Mucosa of descending colon (tissue), 3 donors: ENCODE measurements around the gene ABLIM1. TPM values are rescaled to one million over a fixed set of nuclear protein-coding genes. Genes with fewer than 3 reads are reported as not detected.

Experiments used
- ATAC-seq: fragments of 200-7000 bp; cut with Tn5 transposase; one replicate; pipeline ENCODE4 v1.9.1; 2020; ENCODE audit warnings: mild to moderate bottlenecking, moderate library complexity
- DNase-seq, 3 donors: peaks; one replicate each; pipeline ENCODE4 v3.0.0-alpha.2; 2020
- H3K36me3 ChIP-seq: fragments of 200-600 bp; one replicate; pipeline ENCODE4 v1.8.0; 2021; ENCODE audit warnings: low read depth, mild to moderate bottlenecking
- H3K4me1 ChIP-seq: fragments of 200-600 bp; one replicate; pipeline ENCODE4 v1.8.0; 2021; ENCODE audit warnings: low read depth, mild to moderate bottlenecking
- H3K4me3 ChIP-seq: fragments of 200-600 bp; one replicate; pipeline ENCODE4 v1.8.0; 2021; ENCODE audit warnings: mild to moderate bottlenecking
- H3K9me3 ChIP-seq: fragments of 200-600 bp; one replicate; pipeline ENCODE4 v1.8.0; 2021; ENCODE audit warnings: mild to moderate bottlenecking
- CTCF ChIP-seq: fragments of 200-600 bp; IDR thresholded peaks from one replicate; pipeline ENCODE4 v1.8.0; 2022; ENCODE audit warnings: antibody characterized with exemption, mild to moderate bottlenecking
- intact Hi-C, 2 donors: fragments of 100-400 bp; cut with DNase I in 1 of 2; cut with micrococcal nuclease in 1 of 2; formaldehyde crosslinking; loops; one replicate each; pipeline versions ENCODE4 v1.11.0 to v1.11.1; 2022; cut with DNase I, micrococcal nuclease
- total RNA-seq, 3 donors: library from RNA; stranded (reverse); fragmentation: NEBNext Ultra II Directional in 2 of 3; extraction: Animal tissue kit (Norgen Biotek cat#: 25700) in 2 of 3; gene quantifications; one replicate each; pipeline versions ENCODE4 v1.2.1 to v1.2.4, GENCODE V29; 2021 to 2023
- donor health status: DM: no; HTN: no; CAD: no; lungs with moderate emphysema.
- donor health status: DM: no; HTN: no; CAD: no.
- donor health status: DM: no; HTN: yes; CAD: no.

Gene ABLIM1
- total RNA-seq, 3 donors from 2014 or later = 67.1 to 122 (median 103) TPM

- Histone ChIP-seq H3K4me3 (no peak overlapping the region), H3K4me1 (no peaks in the 10 kb centered on the region), H3K9me3 (no peaks in the 10 kb centered on the region), H3K36me3 (no peaks in the 10 kb centered on the region)
- ATAC-seq (no peak), DNase-seq (no peak)
- intact Hi-C loops = no loop called here
- TF ChIP-seq CTCF = no peak
Observed at GRCh38 chr10:114387784-114388183, 270.3 kb downstream of the ABLIM1 start.

- H3K36me3 ChIP-seq = no peaks in the 10 kb centered on the region
- no peak overlapping the region for H3K4me3 ChIP-seq
- H3K4me1 ChIP-seq = no peaks in the 10 kb centered on the region
- intact Hi-C loops = no loop called here
- no peaks in the 10 kb centered on the region for H3K9me3 ChIP-seq
- peak; percentile 25 for ATAC-seq
- TF ChIP-seq CTCF = no peak
- no peak for DNase-seq
Observed at GRCh38 chr10:114386452-114386851, 271.6 kb downstream of the ABLIM1 start.

GRCh38 chr10:114385557-114385956, 272.5 kb downstream of the ABLIM1 start:
- H3K9me3 ChIP-seq = no peaks in the 10 kb centered on the region
- H3K4me3 ChIP-seq = no peak overlapping the region
- no peaks in the 10 kb centered on the region for H3K4me1 ChIP-seq
- intact Hi-C loops = no loop called here
- TF ChIP-seq CTCF = no peak
- H3K36me3 ChIP-seq = no peaks in the 10 kb centered on the region
- ATAC-seq (no peak), DNase-seq (no peak)

- H3K4me1 ChIP-seq = no peaks in the 10 kb centered on the region
- H3K4me3 ChIP-seq = no peak overlapping the region
- no peak for TF ChIP-seq CTCF
- intact Hi-C loops = no loop called here
- ATAC-seq = no peak
- DNase-seq = no peak
- H3K9me3 ChIP-seq = no peaks in the 10 kb centered on the region
- no peaks in the 10 kb centered on the region for H3K36me3 ChIP-seq
Observed at GRCh38 chr10:114384601-114385000, 273.5 kb downstream of the ABLIM1 start.

- no peak for ATAC-seq
- intact Hi-C loops = no loop called here
- TF ChIP-seq CTCF = no peak
- Histone ChIP-seq H3K36me3 (no peaks in the 10 kb centered on the region), H3K4me3 (no peak overlapping the region), H3K4me1 (no peaks in the 10 kb centered on the region), H3K9me3 (no peaks in the 10 kb centered on the region)
- no peak for DNase-seq
Observed at GRCh38 chr10:114384181-114384580, 273.9 kb downstream of the ABLIM1 start.

Other genes with a start within 250 kb of the ABLIM1 start
- 10 to 100 TPM; 14.8 to 29.7 (median 15.0) TPM for gene FHIP2A, start 163.5 kb upstream of the ABLIM1 start, total RNA-seq